NCI-H2227 (cell line): ENCODE measurements around the gene CCT8.
"Not testable (repeated sequence)": the region's sequence is repeated elsewhere in the genome, so short reads cannot be mapped to it uniquely, and the experiment has no call there.

Source experiments
- DNase-seq: peaks from one replicate; lab custom pipeline; 2025; ENCODE audit not compliant: unreplicated experiment; lab: John Stamatoyannopoulos, UW

CCT8 gene

DNA sequence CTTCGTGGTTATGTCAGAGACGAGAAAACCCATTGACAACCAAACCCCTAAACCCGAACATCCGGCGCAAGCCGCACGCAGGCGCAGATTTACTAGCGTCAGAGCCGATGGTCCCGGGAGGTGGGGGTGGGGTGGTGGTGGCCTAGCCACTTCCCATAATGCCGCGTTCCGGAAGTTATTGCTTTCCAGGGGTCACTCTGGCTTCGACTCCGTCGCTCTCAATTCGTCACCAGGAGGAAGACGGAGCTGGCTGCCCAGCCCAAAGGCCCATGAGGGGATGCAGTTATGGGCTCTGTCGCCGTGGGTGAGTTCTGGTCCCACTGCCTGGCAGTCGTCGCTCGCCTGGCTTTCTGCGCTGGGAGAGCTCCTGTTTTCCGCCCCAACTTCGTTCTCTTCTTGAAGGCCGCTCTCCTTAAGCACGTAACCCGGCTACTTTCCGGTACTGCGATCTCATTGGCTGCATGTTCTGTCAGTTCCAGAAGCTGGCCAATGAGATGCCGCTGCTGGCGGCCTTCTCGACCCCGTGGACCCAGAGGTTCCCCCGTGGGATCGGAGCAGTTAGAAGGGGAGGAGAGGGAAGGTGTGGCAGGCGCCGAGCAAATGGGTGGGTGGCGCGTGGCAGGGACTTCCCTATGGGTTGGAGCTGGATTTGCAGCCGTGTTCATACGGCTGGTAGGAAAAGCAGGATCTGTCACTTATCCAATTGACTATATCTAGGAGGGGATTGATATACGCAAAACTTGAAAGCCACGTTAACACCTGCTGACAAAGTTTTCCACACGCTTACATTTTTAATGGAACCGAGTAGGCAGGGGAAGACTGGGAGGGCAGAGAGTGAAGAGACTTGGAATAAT lies 48.7 kb downstream of the CCT8 start, which contains the start of gene USP16:
Gene USP16, plus strand, starts transcription at position 195 of the 854 bp plus-strand sequence. CDS start 3,246 bp downstream, outside the sequence.
- peak; percentile 98 for DNase-seq

DNA sequence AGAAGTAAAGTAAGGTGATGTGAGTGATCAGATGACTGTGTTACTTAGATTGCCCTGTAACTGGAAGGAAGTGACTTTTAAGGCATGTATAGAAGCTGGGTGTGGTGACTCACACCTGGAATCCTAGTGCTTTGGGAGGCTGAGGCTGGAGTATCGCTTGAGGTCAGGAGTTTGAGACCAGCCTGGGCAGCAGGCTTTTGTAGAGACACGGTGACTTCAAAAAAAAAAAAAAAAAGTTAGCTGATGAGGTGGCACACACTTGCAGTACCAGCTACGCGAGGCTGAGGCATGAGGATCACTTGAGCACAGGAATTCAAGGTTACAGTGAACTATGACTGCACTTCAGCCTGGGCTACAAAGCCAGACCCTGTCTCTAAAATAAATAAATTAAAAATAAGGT lies 51.3 kb downstream of the CCT8 start:
- no peak for DNase-seq

DNA sequence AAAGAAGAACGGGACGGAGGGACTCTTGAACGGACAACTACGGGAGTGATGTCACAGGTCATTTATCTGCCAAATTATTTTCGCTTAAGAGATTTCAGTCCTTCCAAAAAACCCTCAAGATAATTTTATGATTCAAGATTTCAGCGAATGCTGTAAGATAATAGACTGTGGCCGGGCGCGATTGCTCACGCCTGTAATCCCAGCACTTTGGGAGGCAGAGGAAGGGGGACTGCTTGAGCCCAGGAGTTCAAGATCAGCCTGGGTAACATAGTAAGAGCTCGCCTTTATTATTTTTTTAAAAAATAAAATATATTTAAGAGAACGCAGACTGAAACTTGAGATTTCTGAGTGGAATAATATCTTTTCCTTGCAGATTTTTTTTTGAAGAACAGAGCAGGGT lies 54.9 kb downstream of the CCT8 start:
- DNase-seq = no peak

DNA sequence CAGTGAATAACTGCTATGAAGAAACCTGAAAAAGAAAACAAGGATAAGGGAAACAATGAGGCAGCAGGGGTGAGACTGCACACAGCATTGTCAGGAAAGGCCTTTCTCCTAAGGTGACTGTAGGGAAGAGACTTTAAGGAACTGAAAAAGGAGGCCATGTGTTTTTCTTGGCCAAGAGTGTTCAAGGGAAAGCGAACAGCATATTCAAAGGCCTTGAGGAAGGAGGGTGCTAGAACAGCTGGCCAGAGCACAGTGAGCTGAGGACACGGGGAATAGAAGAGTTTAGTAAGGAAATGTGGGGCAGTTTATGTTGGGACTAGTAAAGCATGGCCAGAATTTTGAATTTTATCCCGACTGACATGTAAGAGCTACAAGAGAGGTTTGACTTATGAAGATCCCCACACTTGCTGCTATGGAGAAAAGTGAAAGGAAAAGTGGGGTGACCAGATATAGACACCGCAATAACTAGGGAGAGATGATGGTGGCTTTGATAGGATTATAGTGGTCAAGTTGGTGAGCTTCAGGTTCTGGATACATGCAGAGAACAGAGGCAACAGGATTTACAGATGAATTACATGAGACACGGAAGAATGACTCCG lies 55.7 kb downstream of the CCT8 start:
- DNase-seq = no peak

GRCh38 chr21:29011236-29011635 lies 62.2 kb downstream of the CCT8 start:
- not testable (repeated sequence) for DNase-seq

GRCh38 chr21:29008367-29008766 lies 65.1 kb downstream of the CCT8 start:
- DNase-seq = no peak

GRCh38 chr21:29007810-29008209 lies 65.6 kb downstream of the CCT8 start:
- no peak for DNase-seq

DNA sequence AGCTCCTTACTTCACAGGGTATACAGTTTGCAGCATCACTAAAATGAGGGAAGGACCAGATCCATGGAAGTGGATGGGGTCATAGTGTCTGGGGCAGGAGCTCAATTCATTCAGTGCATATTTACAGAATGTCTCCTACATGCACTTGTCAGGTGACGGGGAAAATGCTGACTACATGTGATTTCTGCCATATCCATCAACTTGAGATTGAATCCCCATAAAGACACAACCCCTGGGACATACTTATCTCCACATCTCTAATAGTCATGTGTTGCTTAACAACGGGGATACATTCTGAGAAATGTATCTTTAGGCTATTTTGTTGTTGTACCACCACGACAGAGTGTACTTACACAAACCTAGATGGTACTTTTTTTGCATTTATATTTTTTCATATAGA lies 66.3 kb downstream of the CCT8 start:
- no peak for DNase-seq
